ENCODE measurements around the gene KNDC1. TPM values are rescaled to one million over a fixed set of nuclear protein-coding genes. Genes with fewer than 3 reads are reported as not detected.

KNDC1 gene
- total and polyA plus RNA-seq, 2 donors (not counting 1 experiment from before 2014, with no cell fraction given) = 0.17 to 0.45 TPM

GRCh38 chr10:133225707-133226191 lies 65.7 kb downstream of the KNDC1 start:
- no peaks in the 10 kb centered on the region for H4K20me1 ChIP-seq (ENCODE audit: control insufficient read depth, insufficient read depth, low read length, poor library complexity, severe bottlenecking)
- H3K27ac ChIP-seq (ENCODE audit: low read length in 2 of 2) = no peak overlapping the region
- ChIA-PET CTCF (interaction anchor here (1.9 kb wide), 1 partner anchor 32 kb away, joined by 6 read pairs; no protein-coding TSS in a partner anchor), POLR2A (no interaction called here)
- H3K9me3 Mint-ChIP-seq (ENCODE audit: insufficient read depth) = no peaks in the 10 kb centered on the region
- no peak overlapping the region for H3K4me3 ChIP-seq (ENCODE audit: control extremely low read depth in 1 of 5, extremely low read depth in 1 of 5, insufficient read depth in 1 of 5, low read depth in 2 of 5, low read length in 4 of 5)
- DNase-seq (no peak), ATAC-seq (ENCODE audit: low read depth) (no peak)
- WGBS (ENCODE audit: insufficient coverage) = 52% methylated on average over 23 of the region's 23 CpGs
- no peak overlapping the region for H2AFZ ChIP-seq (ENCODE audit: insufficient read depth, low read depth, low read length, poor library complexity, severe bottlenecking)
- H3K4me1 ChIP-seq (ENCODE audit: control insufficient read depth in 2 of 2, insufficient read depth in 2 of 2, low read length in 2 of 2) = peaks cover 19 to 20% of the 10 kb centered on the region in 2 donors
- peak overlapping the region; percentile 13 for H3K4me3 Mint-ChIP-seq
- H3K27me3 Mint-ChIP-seq = peaks cover 43% of the 10 kb centered on the region
- TF ChIP-seq EZH2 (IDR thresholded peaks at IDR 0.05; ENCODE audit: borderline replicate concordance, insufficient read depth, low read depth, low read length, poor library complexity, severe bottlenecking) (no peak), CTCF (IDR thresholded peaks at IDR 0.05) (no peak)
- H3K79me2 ChIP-seq (ENCODE audit: control insufficient read depth, insufficient read depth, low read length) = no peaks in the 10 kb centered on the region
- peaks cover 0 to 16% (median 0%) of the 10 kb centered on the region in 3 donors for H3K9me3 ChIP-seq (ENCODE audit: control extremely low read depth in 1 of 3, control insufficient read depth in 2 of 3, insufficient read depth in 1 of 3, low read length in 2 of 3)
- no peaks in the 10 kb centered on the region for H3K36me3 ChIP-seq (replicated peaks in 1 of 2; ENCODE audit: control extremely low read depth in 1 of 2, control insufficient read depth in 1 of 2, extremely low read depth in 1 of 2, insufficient read depth in 2 of 2, low read length in 1 of 2)
- peaks cover 0 to 48% (median 21%) of the 10 kb centered on the region in 4 experiments for H3K27me3 ChIP-seq (replicated peaks in 1 of 4; ENCODE audit: control extremely low read depth in 1 of 4, control insufficient read depth in 3 of 4, insufficient read depth in 4 of 4, low read length in 3 of 4)
- intact Hi-C loops (cut with micrococcal nuclease) = no loop called here
- H3K4me2 ChIP-seq (replicated peaks; ENCODE audit: low read depth, low read length, poor library complexity, severe bottlenecking) = peak overlapping the region; percentile 35
- H3K9ac ChIP-seq (ENCODE audit: low read length) = no peak overlapping the region
- peaks cover 17% of the 10 kb centered on the region for H3K4me1 Mint-ChIP-seq
- no peak overlapping the region for H3K27ac Mint-ChIP-seq

GRCh38 chr10:133226251-133226808 lies 66.3 kb downstream of the KNDC1 start:
- H3K27ac ChIP-seq (ENCODE audit: low read length in 2 of 2) = no peak overlapping the region
- H3K4me2 ChIP-seq (replicated peaks; ENCODE audit: low read depth, low read length, poor library complexity, severe bottlenecking) = peak overlapping the region; percentile 35
- Mint-ChIP-seq H3K4me3 (peak overlapping the region; percentile 29), H3K9me3 (ENCODE audit: insufficient read depth) (no peaks in the 10 kb centered on the region), H3K27ac (no peak overlapping the region), H3K4me1 (peaks cover 17% of the 10 kb centered on the region), H3K27me3 (peaks cover 38% of the 10 kb centered on the region)
- ChIA-PET POLR2A (no interaction called here), CTCF (interaction anchor here (1.9 kb wide), 1 partner anchor 31 kb away, joined by 6 read pairs; no protein-coding TSS in a partner anchor)
- H3K27me3 ChIP-seq (replicated peaks in 1 of 4; ENCODE audit: control extremely low read depth in 1 of 4, control insufficient read depth in 3 of 4, insufficient read depth in 4 of 4, low read length in 3 of 4) = peaks cover 0 to 49% (median 22%) of the 10 kb centered on the region in 4 experiments
- intact Hi-C loops (cut with micrococcal nuclease) = no loop called here
- H3K4me3 ChIP-seq (ENCODE audit: control extremely low read depth in 1 of 5, extremely low read depth in 1 of 5, insufficient read depth in 1 of 5, low read depth in 2 of 5, low read length in 4 of 5) = no peak overlapping the region
- no peaks in the 10 kb centered on the region for H3K36me3 ChIP-seq (replicated peaks in 1 of 2; ENCODE audit: control extremely low read depth in 1 of 2, control insufficient read depth in 1 of 2, extremely low read depth in 1 of 2, insufficient read depth in 2 of 2, low read length in 1 of 2)
- no peaks in the 10 kb centered on the region for H3K79me2 ChIP-seq (ENCODE audit: control insufficient read depth, insufficient read depth, low read length)
- no peak overlapping the region for H2AFZ ChIP-seq (ENCODE audit: insufficient read depth, low read depth, low read length, poor library complexity, severe bottlenecking)
- H3K9me3 ChIP-seq (ENCODE audit: control extremely low read depth in 1 of 3, control insufficient read depth in 2 of 3, insufficient read depth in 1 of 3, low read length in 2 of 3) = peaks cover 0 to 19% (median 0%) of the 10 kb centered on the region in 3 donors
- no peak overlapping the region for H3K9ac ChIP-seq (ENCODE audit: low read length)
- TF ChIP-seq CTCF (IDR thresholded peaks at IDR 0.05) = no peak
- no peak for TF ChIP-seq EZH2 (IDR thresholded peaks at IDR 0.05; ENCODE audit: borderline replicate concordance, insufficient read depth, low read depth, low read length, poor library complexity, severe bottlenecking)
- no peak for DNase-seq
- peaks cover 22% of the 10 kb centered on the region in 2 donors for H3K4me1 ChIP-seq (ENCODE audit: control insufficient read depth in 2 of 2, insufficient read depth in 2 of 2, low read length in 2 of 2)
- ATAC-seq (ENCODE audit: low read depth) = no peak
- 36% methylated on average over 30 of the region's 30 CpGs for WGBS (ENCODE audit: insufficient coverage)
- no peaks in the 10 kb centered on the region for H4K20me1 ChIP-seq (ENCODE audit: control insufficient read depth, insufficient read depth, low read length, poor library complexity, severe bottlenecking)
